Measurements from ENCODE around the gene SLC39A1. TPM values are rescaled to one million over a fixed set of nuclear protein-coding genes. Genes with fewer than 3 reads are reported as not detected.

Gene SLC39A1
- total RNA-seq, 4 donors from 2014 or later = 19.9 to 80.0 (median 47.1) TPM

- TF ChIP-seq POLR2A (IDR thresholded peaks at IDR 0.05) (no peak), CTCF (IDR thresholded peaks at IDR 0.05) (no peak), EP300 (IDR thresholded peaks at IDR 0.05; ENCODE audit: low read depth) (no peak), POLR2AphosphoS5 (IDR thresholded peaks at IDR 0.05) (no peak)
- Histone ChIP-seq H3K27me3 (no peaks in the 10 kb centered on the region), H3K27ac (no peak overlapping the region), H3K4me1 (peaks cover 8 to 24% (median 15%) of the 10 kb centered on the region in 4 donors), H3K9me3 (no peaks in the 10 kb centered on the region), H3K36me3 (peaks cover 0 to 20% (median 9%) of the 10 kb centered on the region in 4 donors), H3K4me3 (no peak overlapping the region)
- no peak for DNase-seq
- in situ Hi-C loops (cut with MboI; ENCODE audit: low pct_ligation_motif_present in 1 of 4, low pct_unique_long_range_greater_than_20kb in 1 of 4, low sequenced_read_pairs in 3 of 4) = loop anchor here in 1 of 4 donors (25.0 kb wide), 1 partner anchor 311 kb away; the partner anchor contains the start of genes ILF2 and SNAPIN
- WGBS, 2 donors (ENCODE audit: low coverage in 1 of 2) = 94% methylated on average over 3 of the region's 3 CpGs; no CpG with 5 or more reads in 1 of the 2 donors
- intact Hi-C loops (cut with DNase I; ENCODE audit: low total_unique reads) = no loop called here
These were observed 9.7 kb upstream of the SLC39A1 start for GRCh38 chr1:153973071-153973470.

- H3K9me3 ChIP-seq = no peaks in the 10 kb centered on the region
- H3K27me3 ChIP-seq = no peaks in the 10 kb centered on the region
- H3K4me1 ChIP-seq = peaks cover 9 to 26% (median 17%) of the 10 kb centered on the region in 4 donors
- DNase-seq = no peak
- no peak overlapping the region for H3K4me3 ChIP-seq
- in situ Hi-C loops (cut with MboI; ENCODE audit: low pct_ligation_motif_present in 1 of 4, low pct_unique_long_range_greater_than_20kb in 1 of 4, low sequenced_read_pairs in 3 of 4) (loop anchor here in 1 of 4 donors (25.0 kb wide), 1 partner anchor 308 kb away; the partner anchor contains the start of genes ILF2 and SNAPIN), intact Hi-C loops (cut with DNase I; ENCODE audit: low total_unique reads) (no loop called here)
- H3K36me3 ChIP-seq = peaks cover 0 to 14% (median 6%) of the 10 kb centered on the region in 4 donors
- TF ChIP-seq CTCF (IDR thresholded peaks at IDR 0.05) (no peak), POLR2A (IDR thresholded peaks at IDR 0.05) (no peak), EP300 (IDR thresholded peaks at IDR 0.05; ENCODE audit: low read depth) (no peak), POLR2AphosphoS5 (IDR thresholded peaks at IDR 0.05) (no peak)
- WGBS, 2 donors (ENCODE audit: low coverage in 1 of 2) = 83 to 89% methylated on average over 2 of the region's 2 CpGs
- no peak overlapping the region for H3K27ac ChIP-seq
These were observed 7.0 kb upstream of the SLC39A1 start for GRCh38 chr1:153970346-153970745.

- no peaks in the 10 kb centered on the region for H3K27me3 ChIP-seq
These were observed 5.6 kb upstream of the SLC39A1 start for GRCh38 chr1:153968972-153969371.

GRCh38 chr1:153968408-153968807 is 5.1 kb upstream of the SLC39A1 start:
- Histone ChIP-seq H3K9me3 (no peaks in the 10 kb centered on the region), H3K27me3 (no peaks in the 10 kb centered on the region), H3K27ac (peak overlapping the region; percentile 88 to 96 (median 96)), H3K36me3 (no peaks in the 10 kb centered on the region), H3K4me1 (peaks cover 11 to 37% (median 27%) of the 10 kb centered on the region in 4 donors), H3K4me3 (peak overlapping the region in 3 of 4 donors; percentile 53 to 58 (median 57))
- intact Hi-C loops (cut with DNase I; ENCODE audit: low total_unique reads) (no loop called here), in situ Hi-C loops (cut with MboI; ENCODE audit: low pct_ligation_motif_present in 1 of 4, low pct_unique_long_range_greater_than_20kb in 1 of 4, low sequenced_read_pairs in 3 of 4) (loop anchor here in 1 of 4 donors (25.0 kb wide), 1 partner anchor 306 kb away; the partner anchor contains the start of genes ILF2 and SNAPIN)
- WGBS, 2 donors (ENCODE audit: low coverage in 1 of 2) = 12% methylated on average over 13 of the region's 13 CpGs; no CpG with 5 or more reads in 1 of the 2 donors
- DNase-seq = no peak
- TF ChIP-seq CTCF (IDR thresholded peaks at IDR 0.05) = no peak
- TF ChIP-seq EP300 (IDR thresholded peaks at IDR 0.05; ENCODE audit: low read depth) = no peak
- no peak for TF ChIP-seq POLR2A (IDR thresholded peaks at IDR 0.05)
- TF ChIP-seq POLR2AphosphoS5 (IDR thresholded peaks at IDR 0.05) = no peak

More at GRCh38 chr1:153968972-153969371, 5.6 kb upstream of the SLC39A1 start:
- intact Hi-C loops (cut with DNase I; ENCODE audit: low total_unique reads) = no loop called here
- in situ Hi-C loops (cut with MboI; ENCODE audit: low pct_ligation_motif_present in 1 of 4, low pct_unique_long_range_greater_than_20kb in 1 of 4, low sequenced_read_pairs in 3 of 4) = loop anchor here in 1 of 4 donors (25.0 kb wide), 1 partner anchor 307 kb away; the partner anchor contains the start of genes ILF2 and SNAPIN
- peaks cover 0 to under 1% (median 0%) of the 10 kb centered on the region in 4 donors for H3K36me3 ChIP-seq
- H3K4me1 ChIP-seq = peaks cover 11 to 35% (median 25%) of the 10 kb centered on the region in 4 donors
- WGBS, 2 donors (ENCODE audit: low coverage in 1 of 2) = 80 to 87% methylated on average over 1 to 2 of the region's 2 CpGs
- no peak overlapping the region for H3K27ac ChIP-seq
- no peaks in the 10 kb centered on the region for H3K9me3 ChIP-seq
- H3K4me3 ChIP-seq = no peak overlapping the region
- TF ChIP-seq CTCF (IDR thresholded peaks at IDR 0.05) (no peak), POLR2A (IDR thresholded peaks at IDR 0.05) (no peak), POLR2AphosphoS5 (IDR thresholded peaks at IDR 0.05) (no peak), EP300 (IDR thresholded peaks at IDR 0.05; ENCODE audit: low read depth) (no peak)
- no peak for DNase-seq

Data from transverse colon (tissue), 4 donors.